T-helper 2 cell treated with Interferon-gamma antibody and Interleukin-4, amounts not matched to agents 100 ng/mL and 5 ng/mL, for 36 hours (primary cell): ENCODE results near the gene PLEKHB2. TPM values are rescaled to one million over a fixed set of nuclear protein-coding genes. Genes with fewer than 3 reads are reported as not detected.
"Not testable (repeated sequence)": the region's sequence is repeated elsewhere in the genome, so short reads cannot be mapped to it uniquely, and the experiment has no call there.

Experiments
- intact Hi-C: fragments of 100-400 bp; cut with micrococcal nuclease; formaldehyde crosslinking; loops from one replicate; pipeline ENCODE4 v1.15.1; 2023
- total RNA-seq: library from RNA; stranded (reverse); gene quantifications from 2 replicates; pipeline ENCODE4 v1.2.3, GENCODE V29; 2022

Gene PLEKHB2
- total RNA-seq, 1 donor from 2014 or later, result 69.9 TPM

GRCh38 chr2:131142849-131143248 is 37.7 kb downstream of the PLEKHB2 start:
- intact Hi-C loops, result no loop called here

DNA sequence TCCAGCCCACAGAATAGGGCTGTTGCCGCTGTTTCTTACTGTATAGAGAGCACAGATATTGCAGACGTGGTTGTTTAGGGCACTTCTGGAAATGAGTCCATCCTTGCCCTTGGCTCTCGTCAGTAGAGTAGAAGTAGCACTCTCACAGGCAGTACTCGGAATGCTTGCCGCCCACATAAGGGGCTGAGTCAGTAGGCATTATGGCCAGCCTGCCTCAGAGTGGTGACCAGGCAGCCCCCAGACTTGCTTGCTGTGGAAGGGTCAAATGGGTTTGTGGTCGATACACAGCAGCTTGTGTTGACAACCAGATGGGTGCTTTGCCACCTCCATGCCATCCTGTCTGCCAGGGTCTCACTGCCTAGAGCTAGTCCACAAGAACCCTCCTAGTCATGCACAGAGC is 38.7 kb downstream of the PLEKHB2 start:
- intact Hi-C loops, result no loop called here

GRCh38 chr2:131145040-131145439 is 39.9 kb downstream of the PLEKHB2 start:
- intact Hi-C loops, result no loop called here

GRCh38 chr2:131146231-131146630 is 41.1 kb downstream of the PLEKHB2 start:
- intact Hi-C loops, result no loop called here

GRCh38 chr2:131146749-131147148 is 41.6 kb downstream of the PLEKHB2 start:
- intact Hi-C loops, result no loop called here

- intact Hi-C loops, result no loop called here
Observed at GRCh38 chr2:131148426-131148825, 43.3 kb downstream of the PLEKHB2 start.

DNA sequence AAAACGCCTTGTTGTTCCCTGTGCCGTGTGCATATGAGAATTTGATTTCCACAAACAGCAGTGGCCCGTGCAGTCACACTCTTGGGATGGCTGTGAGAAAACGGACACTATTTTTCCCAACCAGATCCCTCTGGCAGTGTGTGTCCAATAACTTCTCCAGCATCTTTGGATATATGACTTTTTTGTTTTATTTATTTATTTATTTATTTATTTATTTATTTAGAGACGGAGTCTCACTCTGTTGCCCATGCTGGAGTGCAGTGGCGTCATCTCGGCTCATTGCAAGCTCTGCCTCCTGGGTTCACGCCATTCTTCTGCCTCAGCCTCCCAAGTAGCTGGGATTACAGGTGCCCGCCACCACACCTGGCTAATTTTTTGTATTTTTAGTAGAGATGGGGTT is 45.0 kb downstream of the PLEKHB2 start:
- intact Hi-C loops, result loop anchor here (5.0 kb wide), 1 partner anchor 187 kb away; no protein-coding TSS in a partner anchor

- intact Hi-C loops, result loop anchor here (5.0 kb wide), 1 partner anchor 186 kb away; no protein-coding TSS in a partner anchor
Observed at GRCh38 chr2:131151398-131151797, 46.3 kb downstream of the PLEKHB2 start.

- intact Hi-C loops, result loop anchor here (5.0 kb wide), 1 partner anchor 185 kb away; no protein-coding TSS in a partner anchor
Observed at GRCh38 chr2:131152074-131152473, 46.9 kb downstream of the PLEKHB2 start.

- intact Hi-C loops, result loop anchor here (5.0 kb wide), 1 partner anchor 184 kb away; no protein-coding TSS in a partner anchor
Observed at GRCh38 chr2:131153529-131153928, 48.4 kb downstream of the PLEKHB2 start.

- intact Hi-C loops, result loop anchor here (1.0 to 5.0 kb wide), 4 partner anchors 157 to 519 kb away; partner anchors contain the start of gene MZT2A
Observed at GRCh38 chr2:131154071-131154531, 49.0 kb downstream of the PLEKHB2 start.

DNA sequence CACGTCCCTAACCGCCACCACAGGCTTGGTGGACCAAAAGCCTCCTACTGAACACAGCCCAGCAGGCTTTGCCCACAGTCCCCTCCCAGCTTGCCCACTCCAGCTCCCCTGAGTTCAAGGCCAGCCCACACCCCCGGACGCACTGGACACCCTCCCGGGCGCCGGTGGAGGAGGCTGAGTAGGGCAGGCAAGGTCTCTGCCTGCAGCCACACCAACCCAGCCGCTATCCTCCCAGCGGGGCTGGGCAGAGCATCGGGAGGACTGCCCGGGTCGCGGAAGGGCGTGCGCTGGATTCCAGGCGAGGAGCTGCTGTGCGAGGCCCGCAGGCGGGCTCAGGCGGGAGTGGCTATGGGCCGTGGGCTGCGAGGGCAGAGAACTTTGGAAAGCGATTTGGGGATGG is 49.5 kb downstream of the PLEKHB2 start:
- intact Hi-C loops, result loop anchor here (1.0 to 5.0 kb wide), 4 partner anchors 156 to 519 kb away; partner anchors contain the start of gene MZT2A

DNA sequence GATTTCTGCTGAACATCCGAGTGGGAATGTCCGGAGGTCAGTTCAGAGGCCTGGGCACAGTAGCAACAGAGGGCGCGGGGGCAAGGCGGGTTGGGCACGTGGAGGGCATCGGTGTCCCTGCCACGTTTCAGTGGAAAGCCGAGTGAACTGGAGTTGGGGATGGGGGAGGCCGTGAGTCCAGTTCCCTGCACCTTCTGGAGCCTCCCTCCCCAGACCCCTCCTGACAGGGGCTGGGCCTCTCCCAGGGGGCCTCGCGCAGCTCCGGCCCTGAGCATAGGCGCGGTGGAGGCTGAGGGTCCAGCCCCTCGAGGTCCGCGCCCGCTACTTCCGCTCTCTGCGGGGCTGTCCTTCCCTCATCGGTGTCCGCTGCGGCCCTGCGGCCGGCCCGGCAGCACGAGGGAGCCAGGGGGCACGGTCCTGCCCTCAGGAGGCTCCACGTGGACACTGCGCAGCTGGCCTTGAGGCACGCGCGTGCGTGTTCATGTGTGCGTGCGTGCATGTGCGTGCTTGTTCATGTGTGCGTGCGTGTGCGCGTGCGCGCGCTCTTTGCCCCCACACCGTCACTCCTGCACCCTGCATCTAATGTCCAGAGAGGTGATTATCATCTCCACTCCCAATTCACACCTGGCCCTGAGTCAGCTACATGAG is 50.2 kb downstream of the PLEKHB2 start:
- intact Hi-C loops, result loop anchor here (2.0 kb wide), 1 partner anchor 155 kb away; no protein-coding TSS in a partner anchor

DNA sequence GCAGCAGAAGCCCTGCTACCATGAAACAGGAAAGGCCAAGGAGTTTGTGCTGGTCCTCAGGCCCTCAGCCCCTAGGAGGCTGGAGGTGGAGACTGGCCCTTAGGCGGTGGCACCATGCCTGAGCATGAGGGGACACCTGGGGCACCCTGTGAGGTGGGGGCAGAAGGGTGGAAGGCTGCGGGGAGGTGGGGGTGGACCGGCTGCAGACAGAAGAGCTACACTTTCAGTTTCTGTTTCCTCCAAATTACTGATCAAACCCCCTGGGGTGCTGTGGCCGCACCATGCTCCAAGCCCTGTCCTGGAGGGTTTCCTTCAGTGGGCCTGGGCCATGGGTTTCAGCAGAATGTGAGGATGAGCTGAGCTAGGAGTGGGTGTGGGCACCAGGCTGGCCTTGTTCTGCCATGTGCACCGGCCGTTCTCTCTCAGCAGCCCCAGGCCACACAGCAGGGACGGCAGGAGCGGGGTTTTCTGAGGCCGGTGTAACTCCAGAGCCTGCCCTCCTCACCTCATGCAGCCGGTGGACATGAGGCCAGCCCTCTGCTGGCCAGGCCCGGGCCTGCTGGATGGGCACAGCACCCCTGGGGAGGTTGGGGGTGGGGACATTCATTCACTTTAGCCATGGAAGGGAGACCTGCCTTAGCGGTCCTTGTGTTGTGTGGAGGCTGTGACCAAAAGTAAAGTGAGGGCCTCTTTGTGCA is 51.5 kb downstream of the PLEKHB2 start:
- intact Hi-C loops, result no loop called here

DNA sequence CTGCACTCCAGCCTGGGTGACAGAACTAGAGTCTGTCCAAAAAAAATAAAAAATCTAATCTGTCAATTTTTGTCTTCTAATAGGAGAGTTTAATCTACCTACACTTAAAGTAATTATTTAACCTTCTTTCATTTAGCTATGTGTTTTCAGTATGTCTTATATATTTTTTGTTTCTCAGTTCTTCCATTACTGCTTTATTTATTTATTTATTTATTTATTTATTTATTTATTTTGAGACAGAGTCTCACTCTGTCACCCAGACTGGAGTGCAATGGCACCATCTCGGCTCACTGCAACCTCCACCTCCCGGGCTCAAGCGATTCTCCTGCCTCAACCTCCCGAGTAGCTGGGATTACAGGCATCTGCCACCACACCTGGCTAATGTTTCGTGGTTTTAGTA is 60.4 kb downstream of the PLEKHB2 start:
- intact Hi-C loops, result not testable (repeated sequence)

- intact Hi-C loops, result no loop called here
Observed at GRCh38 chr2:131168538-131168937, 63.4 kb downstream of the PLEKHB2 start.

DNA sequence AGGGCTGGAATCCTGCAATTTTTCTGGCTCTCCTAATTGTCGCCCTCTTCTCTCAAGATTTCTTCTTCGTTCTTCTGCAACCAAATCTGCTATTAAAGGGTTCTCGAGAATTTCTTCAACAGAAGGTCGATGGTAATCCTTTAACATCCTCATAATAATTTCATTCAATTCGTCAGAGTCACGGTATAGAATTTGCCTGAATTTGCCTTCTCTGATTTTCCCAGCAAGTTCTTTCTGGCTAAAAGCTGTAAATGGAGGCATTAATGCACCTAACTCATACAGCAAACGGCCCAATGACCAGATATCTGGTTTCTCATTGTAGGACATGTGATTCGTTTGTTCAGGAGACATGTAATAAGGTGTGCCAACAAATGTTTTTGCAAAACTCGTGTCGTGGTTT is 72.9 kb downstream of the PLEKHB2 start:
- intact Hi-C loops, result not testable (repeated sequence)

GRCh38 chr2:131178721-131179418 is 73.7 kb downstream of the PLEKHB2 start:
- intact Hi-C loops, result not testable (repeated sequence)

GRCh38 chr2:131181451-131181850 is 76.3 kb downstream of the PLEKHB2 start:
- intact Hi-C loops, result not testable (repeated sequence)

DNA sequence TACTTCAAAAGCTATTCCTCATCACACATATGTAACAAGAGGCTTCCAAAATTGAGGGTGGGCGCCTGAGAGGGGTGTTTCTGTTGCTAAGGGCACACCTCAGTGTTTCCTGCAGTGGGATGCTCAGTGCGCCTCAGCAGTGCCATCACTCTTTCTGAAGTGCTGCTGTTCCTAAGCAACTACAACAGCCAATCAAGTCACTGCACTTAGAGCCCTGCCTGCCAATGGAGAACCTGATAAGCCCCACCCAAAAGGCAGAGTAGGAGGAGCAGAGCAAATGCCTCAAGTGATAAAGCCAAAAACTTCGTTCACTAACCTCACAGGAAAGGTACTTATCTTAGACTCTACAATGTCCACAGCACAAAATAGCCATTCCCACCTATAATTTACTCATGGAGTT is 88.3 kb downstream of the PLEKHB2 start:
- intact Hi-C loops, result not testable (repeated sequence)

DNA sequence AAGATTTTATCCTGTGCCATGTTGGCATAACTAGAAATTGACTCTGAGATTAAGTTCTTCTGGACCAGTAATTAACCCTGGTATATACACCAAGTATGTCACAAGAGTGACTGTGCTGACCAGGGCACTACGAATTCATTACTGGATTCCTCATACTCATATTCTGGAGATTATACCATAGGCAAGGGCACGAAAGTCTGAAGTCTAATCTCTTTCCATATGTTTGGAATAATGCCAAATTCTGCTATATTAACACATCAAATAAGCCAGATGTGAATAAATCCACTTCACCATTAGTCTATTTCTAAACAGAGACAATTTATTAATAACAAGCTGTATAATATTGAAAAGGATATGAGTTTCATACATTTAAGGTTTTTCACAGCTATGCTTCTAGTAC is 91.0 kb downstream of the PLEKHB2 start:
- intact Hi-C loops, result not testable (repeated sequence)
